ENCODE data around the gene KRTAP4-4.

DNA sequence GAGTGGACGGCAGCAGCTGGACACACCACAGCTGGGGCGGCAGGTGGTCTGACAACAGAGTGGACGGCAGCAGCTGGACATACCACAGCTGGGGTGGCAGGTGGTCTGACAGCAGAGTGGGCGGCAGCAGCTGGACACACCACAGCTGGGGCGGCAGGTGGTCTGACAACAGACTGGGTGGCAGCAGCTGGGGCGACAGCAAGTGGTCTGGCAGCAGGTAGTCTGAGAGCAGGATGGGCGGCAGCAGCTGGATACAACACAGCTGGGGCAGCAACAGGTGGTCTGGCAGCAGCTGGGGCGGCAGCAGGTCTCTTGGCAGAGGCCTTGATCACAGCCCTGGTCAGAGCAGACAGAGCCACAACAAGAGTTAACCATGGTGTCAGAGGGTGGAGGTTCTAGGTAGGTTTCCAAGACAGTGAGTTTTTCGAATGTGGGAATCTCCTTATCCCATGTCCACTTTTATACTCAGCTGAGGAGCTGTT lies 24.0 kb upstream of the KRTAP4-4 start, which contains the start of gene KRTAP4-1:
- TF ChIP-seq NFE2L2 (IDR thresholded peaks at IDR 0.05; ENCODE audit: low read depth, low read length): no peak
- TF ChIP-seq, protein P1, sequence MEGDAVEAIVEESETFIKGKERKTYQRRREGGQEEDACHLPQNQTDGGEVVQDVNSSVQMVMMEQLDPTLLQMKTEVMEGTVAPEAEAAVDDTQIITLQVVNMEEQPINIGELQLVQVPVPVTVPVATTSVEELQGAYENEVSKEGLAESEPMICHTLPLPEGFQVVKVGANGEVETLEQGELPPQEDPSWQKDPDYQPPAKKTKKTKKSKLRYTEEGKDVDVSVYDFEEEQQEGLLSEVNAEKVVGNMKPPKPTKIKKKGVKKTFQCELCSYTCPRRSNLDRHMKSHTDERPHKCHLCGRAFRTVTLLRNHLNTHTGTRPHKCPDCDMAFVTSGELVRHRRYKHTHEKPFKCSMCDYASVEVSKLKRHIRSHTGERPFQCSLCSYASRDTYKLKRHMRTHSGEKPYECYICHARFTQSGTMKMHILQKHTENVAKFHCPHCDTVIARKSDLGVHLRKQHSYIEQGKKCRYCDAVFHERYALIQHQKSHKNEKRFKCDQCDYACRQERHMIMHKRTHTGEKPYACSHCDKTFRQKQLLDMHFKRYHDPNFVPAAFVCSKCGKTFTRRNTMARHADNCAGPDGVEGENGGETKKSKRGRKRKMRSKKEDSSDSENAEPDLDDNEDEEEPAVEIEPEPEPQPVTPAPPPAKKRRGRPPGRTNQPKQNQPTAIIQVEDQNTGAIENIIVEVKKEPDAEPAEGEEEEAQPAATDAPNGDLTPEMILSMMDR (conservative IDR thresholded peaks at IDR 0.05; ENCODE audit: low read depth, low read length): no peak
- no peak for TF ChIP-seq POLR2A (IDR thresholded peaks at IDR 0.05; ENCODE audit: low read depth, low read length)
